Measurements from ENCODE around the gene CPEB1. TPM values are rescaled to one million over a fixed set of nuclear protein-coding genes. Genes with fewer than 3 reads are reported as not detected.

The CPEB1 gene
- total RNA-seq, 1 donor from 2014 or later, result 15.2 TPM

- no peaks in the 10 kb centered on the region for H3K9me3 Mint-ChIP-seq (ENCODE audit: unreplicated experiment)
- no peak for DNase-seq
- H3K27me3 Mint-ChIP-seq (ENCODE audit: unreplicated experiment), result no peaks in the 10 kb centered on the region
- H3K27ac Mint-ChIP-seq (ENCODE audit: unreplicated experiment), result no peak overlapping the region
- H3K4me1 Mint-ChIP-seq (ENCODE audit: low read depth, unreplicated experiment), result no peaks in the 10 kb centered on the region
- no peak overlapping the region for H3K4me3 Mint-ChIP-seq (ENCODE audit: unreplicated experiment)
- H3K36me3 Mint-ChIP-seq (ENCODE audit: unreplicated experiment), result no peaks in the 10 kb centered on the region
- no peak for TF ChIP-seq CTCF (IDR thresholded peaks at IDR 0.05; ENCODE audit: partially characterized antibody, unreplicated experiment)
These were observed 45.0 kb downstream of the CPEB1 start for GRCh38 chr15:82602195-82602594.

- Mint-ChIP-seq H3K4me3 (ENCODE audit: unreplicated experiment) (no peak overlapping the region), H3K27ac (ENCODE audit: unreplicated experiment) (no peak overlapping the region), H3K27me3 (ENCODE audit: unreplicated experiment) (no peaks in the 10 kb centered on the region), H3K9me3 (ENCODE audit: unreplicated experiment) (no peaks in the 10 kb centered on the region), H3K36me3 (ENCODE audit: unreplicated experiment) (no peaks in the 10 kb centered on the region), H3K4me1 (ENCODE audit: low read depth, unreplicated experiment) (no peaks in the 10 kb centered on the region)
- no peak for TF ChIP-seq CTCF (IDR thresholded peaks at IDR 0.05; ENCODE audit: partially characterized antibody, unreplicated experiment)
- no peak for DNase-seq
These were observed 47.3 kb downstream of the CPEB1 start for GRCh38 chr15:82599862-82600261.

- TF ChIP-seq CTCF (IDR thresholded peaks at IDR 0.05; ENCODE audit: partially characterized antibody, unreplicated experiment), result no peak
- no peaks in the 10 kb centered on the region for H3K9me3 Mint-ChIP-seq (ENCODE audit: unreplicated experiment)
- no peaks in the 10 kb centered on the region for H3K27me3 Mint-ChIP-seq (ENCODE audit: unreplicated experiment)
These were observed 49.3 kb downstream of the CPEB1 start for GRCh38 chr15:82597815-82598214.

GRCh38 chr15:82595766-82596165 lies 51.4 kb downstream of the CPEB1 start:
- no peak for TF ChIP-seq CTCF (IDR thresholded peaks at IDR 0.05; ENCODE audit: partially characterized antibody, unreplicated experiment)
- H3K4me1 Mint-ChIP-seq (ENCODE audit: low read depth, unreplicated experiment), result no peaks in the 10 kb centered on the region
- peaks cover 5% of the 10 kb centered on the region for H3K36me3 Mint-ChIP-seq (ENCODE audit: unreplicated experiment)
- no peak overlapping the region for H3K4me3 Mint-ChIP-seq (ENCODE audit: unreplicated experiment)
- H3K9me3 Mint-ChIP-seq (ENCODE audit: unreplicated experiment), result no peaks in the 10 kb centered on the region
- no peak for DNase-seq
- no peak overlapping the region for H3K27ac Mint-ChIP-seq (ENCODE audit: unreplicated experiment)
- H3K27me3 Mint-ChIP-seq (ENCODE audit: unreplicated experiment), result no peaks in the 10 kb centered on the region

More at GRCh38 chr15:82597815-82598214, 49.3 kb downstream of the CPEB1 start:
- no peak for DNase-seq
- Mint-ChIP-seq H3K4me3 (ENCODE audit: unreplicated experiment) (no peak overlapping the region), H3K4me1 (ENCODE audit: low read depth, unreplicated experiment) (no peaks in the 10 kb centered on the region), H3K27ac (ENCODE audit: unreplicated experiment) (no peak overlapping the region), H3K36me3 (ENCODE audit: unreplicated experiment) (peaks cover 5% of the 10 kb centered on the region)

- Mint-ChIP-seq H3K36me3 (ENCODE audit: unreplicated experiment) (peaks cover 5% of the 10 kb centered on the region), H3K27ac (ENCODE audit: unreplicated experiment) (no peak overlapping the region), H3K4me3 (ENCODE audit: unreplicated experiment) (no peak overlapping the region), H3K27me3 (ENCODE audit: unreplicated experiment) (no peaks in the 10 kb centered on the region), H3K4me1 (ENCODE audit: low read depth, unreplicated experiment) (no peaks in the 10 kb centered on the region), H3K9me3 (ENCODE audit: unreplicated experiment) (no peaks in the 10 kb centered on the region)
- no peak for DNase-seq
- TF ChIP-seq CTCF (IDR thresholded peaks at IDR 0.05; ENCODE audit: partially characterized antibody, unreplicated experiment), result no peak
These were observed 52.0 kb downstream of the CPEB1 start for GRCh38 chr15:82595203-82595602.
